H9 (cell line): ENCODE results near the gene ARFGAP1. TPM values are rescaled to one million over a fixed set of nuclear protein-coding genes. Genes with fewer than 3 reads are reported as not detected.

Experiments
- DNase-seq: peaks from one replicate; pipeline ENCODE4 v3.0.0-alpha.2; 2017
- H2AFZ ChIP-seq: one replicate; pipeline ENCODE4 v1.6.1; 2013; ENCODE audit warnings: mild to moderate bottlenecking, low read length, control low read depth, moderate library complexity
- H2AK5ac ChIP-seq: 2 replicates; pipeline ENCODE4 v1.6.1; 2013; ENCODE audit warnings: low read length, control low read depth, mixed read lengths; ENCODE audit not compliant: insufficient read length
- H2BK120ac ChIP-seq: one replicate; pipeline ENCODE4 v1.6.1; 2013; ENCODE audit warnings: low read depth, mild to moderate bottlenecking, low read length, control low read depth, inconsistent platforms; ENCODE audit not compliant: poor library complexity, severe bottlenecking
- H2BK12ac ChIP-seq: 2 replicates; pipeline ENCODE4 v1.6.1; 2013; ENCODE audit warnings: low read length, control low read depth, mixed read lengths, low read depth; ENCODE audit not compliant: insufficient read length
- H2BK15ac ChIP-seq: 2 replicates; pipeline ENCODE4 v1.6.1; 2013; ENCODE audit warnings: low read depth, low read length, control low read depth
- H2BK20ac ChIP-seq: one replicate; pipeline ENCODE4 v1.6.1; 2013; ENCODE audit warnings: low read depth, mild to moderate bottlenecking, low read length, control low read depth, inconsistent platforms; ENCODE audit not compliant: poor library complexity, severe bottlenecking
- H2BK5ac ChIP-seq: 2 replicates; pipeline ENCODE4 v1.6.1; 2013; ENCODE audit warnings: low read length, control low read depth, mixed read lengths; ENCODE audit not compliant: insufficient read length
- H3K14ac ChIP-seq: 2 replicates; pipeline ENCODE4 v1.6.1; 2013; ENCODE audit warnings: low read length, control low read depth; ENCODE audit not compliant: insufficient read depth
- H3K18ac ChIP-seq: 2 replicates; pipeline ENCODE4 v1.6.1; 2013; ENCODE audit warnings: low read depth, mild to moderate bottlenecking, mixed read lengths, low read length, control low read depth; ENCODE audit not compliant: insufficient read length
- H3K23ac ChIP-seq: 2 replicates; pipeline ENCODE4 v1.6.1; 2013; ENCODE audit warnings: low read length, control low read depth, mixed read lengths, low read depth; ENCODE audit not compliant: insufficient read length
- H3K23me2 ChIP-seq: 2 replicates; pipeline ENCODE4 v1.6.1; 2013; ENCODE audit warnings: low read depth, mild to moderate bottlenecking, mixed read lengths, low read length, control low read depth; ENCODE audit not compliant: insufficient read length, poor library complexity, severe bottlenecking
- H3K27ac ChIP-seq: 2 replicates; pipeline ENCODE4 v1.5.1; 2013; ENCODE audit warnings: low read length, control low read depth, mixed read lengths, low read depth; ENCODE audit not compliant: insufficient read length
- H3K27me3 ChIP-seq: 2 replicates; pipeline ENCODE4 v1.6.1; 2013; ENCODE audit warnings: low read length, control low read depth, inconsistent platforms; ENCODE audit not compliant: insufficient read depth
- H3K4ac ChIP-seq: 2 replicates; pipeline ENCODE4 v1.6.1; 2013; ENCODE audit warnings: low read depth, mild to moderate bottlenecking, control low read depth, inconsistent platforms, low read length, moderate library complexity
- H3K4me1 ChIP-seq: 2 replicates; pipeline ENCODE4 v1.6.1; 2013; ENCODE audit warnings: low read length, control low read depth, inconsistent platforms; ENCODE audit not compliant: insufficient read depth
- H3K4me2 ChIP-seq: 2 replicates; pipeline ENCODE4 v1.6.1; 2013; ENCODE audit warnings: low read length, control low read depth, mixed read lengths; ENCODE audit not compliant: insufficient read length, insufficient read depth
- H3K56ac ChIP-seq: 2 replicates; pipeline ENCODE4 v1.6.1; 2013; ENCODE audit warnings: low read depth, mild to moderate bottlenecking, mixed read lengths, low read length, control low read depth; ENCODE audit not compliant: insufficient read length
- H3K79me1 ChIP-seq: 2 replicates; pipeline ENCODE4 v1.6.1; 2013; ENCODE audit warnings: low read depth, mild to moderate bottlenecking, moderate library complexity, low read length, control low read depth, inconsistent platforms; ENCODE audit not compliant: insufficient read depth, poor library complexity, severe bottlenecking
- H3K79me2 ChIP-seq: 2 replicates; pipeline ENCODE4 v1.6.1; 2013; ENCODE audit warnings: low read length, control low read depth, inconsistent platforms; ENCODE audit not compliant: insufficient read depth
- H3K9ac ChIP-seq: 2 replicates; pipeline ENCODE4 v1.6.1; 2013; ENCODE audit warnings: low read length, control low read depth, mixed read lengths; ENCODE audit not compliant: insufficient read length; ENCODE audit errors: extremely low read depth
- H3K9me3 ChIP-seq: one replicate; pipeline ENCODE4 v1.6.1; 2013; ENCODE audit warnings: low read depth, low read length, inconsistent platforms; ENCODE audit not compliant: control insufficient read depth
- H3T11ph ChIP-seq: one replicate; pipeline ENCODE4 v1.6.1; 2013; ENCODE audit warnings: mild to moderate bottlenecking, low read length, control low read depth, inconsistent platforms
- H4K20me1 ChIP-seq: one replicate; pipeline ENCODE4 v1.6.1; 2013; ENCODE audit not compliant: control insufficient read depth, insufficient read length, insufficient read depth
- H4K5ac ChIP-seq: 2 replicates; pipeline ENCODE4 v1.6.1; 2013; ENCODE audit warnings: low read depth, mild to moderate bottlenecking, mixed read lengths, low read length, control low read depth; ENCODE audit not compliant: insufficient read length
- H4K8ac ChIP-seq: replicated peaks from 2 replicates; pipeline ENCODE4 v1.6.1; 2013; ENCODE audit warnings: low read length, control low read depth, mixed read lengths, low read depth; ENCODE audit not compliant: insufficient read length
- H4K91ac ChIP-seq: 2 replicates; pipeline ENCODE4 v1.6.1; 2013; ENCODE audit warnings: low read depth, mild to moderate bottlenecking, moderate library complexity, mixed read lengths, low read length, control low read depth; ENCODE audit not compliant: insufficient read length
- H3K27ac Mint-ChIP-seq, 3 experiments: 2 replicates in 2 of 3; 3 replicates in 1 of 3; pipeline ENCODE4 v1.8.0; 2020 to 2021; ENCODE audit warnings: mixed read lengths in 3 of 3, mild to moderate bottlenecking in 1 of 3, moderate library complexity in 1 of 3
- H3K27me3 Mint-ChIP-seq: 2 replicates; pipeline ENCODE4 v1.8.0; 2021; ENCODE audit warnings: low read depth, mild to moderate bottlenecking, moderate library complexity, mixed read lengths
- H3K36me3 Mint-ChIP-seq, 3 experiments: 2 replicates in 2 of 3; 3 replicates in 1 of 3; pipeline ENCODE4 v1.8.0; 2020 to 2021; ENCODE audit warnings: low read depth in 3 of 3, mixed read lengths in 3 of 3; ENCODE audit not compliant: insufficient read depth in 1 of 3
- H3K4me1 Mint-ChIP-seq, 2 experiments: 2 replicates each; pipeline ENCODE4 v1.8.0; 2020; ENCODE audit warnings: mixed read lengths in 2 of 2
- H3K4me3 Mint-ChIP-seq, 2 experiments: 2 replicates in 1 of 2; 3 replicates in 1 of 2; pipeline ENCODE4 v1.8.0; 2020 to 2021; ENCODE audit warnings: mild to moderate bottlenecking in 2 of 2, mixed read lengths in 2 of 2, moderate library complexity in 1 of 2
- H3K9me3 Mint-ChIP-seq, 2 experiments: 2 replicates in 1 of 2; 3 replicates in 1 of 2; pipeline ENCODE4 v1.8.0; 2020; ENCODE audit warnings: mild to moderate bottlenecking in 2 of 2, mixed read lengths in 2 of 2, moderate library complexity in 1 of 2
- CTCF ChIP-seq: fragments of 200-600 bp; sonication (generic); conservative IDR thresholded peaks from 3 replicates; pipeline ENCODE4 v1.8.0; 2021; ENCODE audit warnings: antibody characterized with exemption, mild to moderate bottlenecking
- WGBS: extraction: QIAGEN DNeasy Blood & Tissue Kit; methylation state at CpG from one replicate; pipeline ENCODE4 v1.1.7; 2013; ENCODE audit warnings: missing lambda C conversion rate, low lambda C conversion rate, mixed read lengths; ENCODE audit not compliant: insufficient read length; ENCODE audit errors: extremely low coverage; 5-methylcytosine and 5-hydroxymethylcytosine counted together
- total RNA-seq: library from RNA; stranded (reverse); gene quantifications from 2 replicates; pipeline ENCODE4 v1.2.1, GENCODE V29; 2021

ARFGAP1 gene
- total RNA-seq, 1 experiment from 2014 or later: 114 TPM

DNA sequence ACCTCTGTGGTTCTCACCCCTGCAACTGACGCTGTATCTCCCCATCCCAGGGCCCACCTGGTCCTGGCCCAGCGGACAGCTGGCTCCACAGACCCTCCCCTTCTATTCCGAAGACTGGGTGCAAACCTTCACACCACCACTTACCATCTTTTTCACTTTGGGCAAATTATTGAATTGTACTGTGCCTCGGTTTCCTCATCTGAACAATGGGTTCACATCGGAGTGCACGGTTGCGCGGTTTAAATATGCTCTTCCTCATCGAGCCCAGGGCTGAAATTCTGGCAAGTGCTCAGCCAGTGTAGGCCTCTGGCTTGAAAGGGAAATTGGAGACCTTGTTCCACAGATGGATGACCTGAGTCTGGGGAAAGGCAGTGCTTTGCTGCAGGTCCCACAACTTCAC is 2.9 kb upstream of the ARFGAP1 start:
- H2BK5ac ChIP-seq: no peak overlapping the region
- no peak overlapping the region for H3K4me3 Mint-ChIP-seq
- no peak overlapping the region for H2AK5ac ChIP-seq
- H3K18ac ChIP-seq: no peak overlapping the region
- no peak overlapping the region for H4K91ac ChIP-seq
- no peak overlapping the region for H2BK12ac ChIP-seq
- TF ChIP-seq CTCF: no peak
- H3K56ac ChIP-seq: no peak overlapping the region
- no peak overlapping the region for H3K14ac ChIP-seq
- H3K23me2 ChIP-seq: no peaks in the 10 kb centered on the region
- H2BK20ac ChIP-seq: no peak overlapping the region
- H3K27me3 Mint-ChIP-seq: peaks cover 8% of the 10 kb centered on the region; the same call in 1 of the 2 replicates
- no peak overlapping the region for H2AFZ ChIP-seq
- no peak overlapping the region for H3K9ac ChIP-seq
- H3K23ac ChIP-seq: no peak overlapping the region
- no peak overlapping the region for H4K8ac ChIP-seq
- no peaks in the 10 kb centered on the region for H3K9me3 ChIP-seq
- no peak overlapping the region for H2BK120ac ChIP-seq
- H3K79me2 ChIP-seq: peaks cover 15% of the 10 kb centered on the region; the same call in 1 of the 2 replicates
- H3K9me3 Mint-ChIP-seq: no peaks in the 10 kb centered on the region
- no peaks in the 10 kb centered on the region for H3K27me3 ChIP-seq
- H3K27ac Mint-ChIP-seq: no peak overlapping the region
- H3K4me1 Mint-ChIP-seq: peaks cover 19 to 25% of the 10 kb centered on the region in 2 experiments
- H3K4me2 ChIP-seq: no peak overlapping the region
- no peak overlapping the region for H4K5ac ChIP-seq
- whole genome bisulfite sequencing: no CpG with 5 or more reads among the region's 9 CpGs
- H3K4ac ChIP-seq: no peak overlapping the region
- H4K20me1 ChIP-seq: no peaks in the 10 kb centered on the region
- H3K27ac ChIP-seq: no peak overlapping the region
- no peak for DNase-seq
- H2BK15ac ChIP-seq: no peak overlapping the region
- peaks cover 6% of the 10 kb centered on the region for H3K79me1 ChIP-seq
- 0 out of 2 replicates have a peak, but pooled peaks cover 2% of the 10 kb centered on the region for H3K4me1 ChIP-seq
- H3T11ph ChIP-seq: no peak overlapping the region
- no peaks in the 10 kb centered on the region; a peak in 1 of 7 replicates for H3K36me3 Mint-ChIP-seq
